Adrenal gland (tissue), 12 donors: ENCODE measurements around the gene AZU1. TPM values are rescaled to one million over a fixed set of nuclear protein-coding genes. Genes with fewer than 3 reads are reported as not detected.

ENCODE experiments used
- DNase-seq, 7 donors: peaks; one replicate each; pipeline ENCODE4 v3.0.0-alpha.2; 2019 to 2020
- H3K27ac ChIP-seq, 5 donors: fragments of 200-600 bp; sonication (generic) in 4 of 5; 1 replicate in 3 of 5; 2 replicates in 2 of 5; pipeline versions ENCODE4 v1.5.1 to v1.8.0; 2016 to 2020; ENCODE audit warnings: mild to moderate bottlenecking in 1 of 5
- H3K27me3 ChIP-seq: fragments of 200-600 bp; 2 replicates; pipeline ENCODE4 v1.8.0; 2021
- H3K36me3 ChIP-seq, 2 donors: fragments of 200-600 bp; replicated peaks in 1 of 2; 1 replicate in 1 of 2; 2 replicates in 1 of 2; pipeline versions ENCODE4 v1.5.1 to v1.8.0; 2018 to 2022
- H3K4me1 ChIP-seq, 2 donors: fragments of 200-600 bp; replicated peaks in 1 of 2; 1 replicate in 1 of 2; 2 replicates in 1 of 2; pipeline versions ENCODE4 v1.5.1 to v1.8.0; 2018 to 2021
- H3K4me3 ChIP-seq, 4 donors: fragments of 200-600 bp; sonication (generic) in 3 of 4; one replicate each; pipeline ENCODE4 v1.5.1; 2016 to 2018
- H3K9me3 ChIP-seq, 3 donors: fragments of 200-600 bp; sonication (generic) in 1 of 3; replicated peaks in 1 of 3; 1 replicate in 2 of 3; 2 replicates in 1 of 3; pipeline versions ENCODE4 v1.5.1 to v1.8.0; 2016 to 2021
- CTCF ChIP-seq, 6 experiments: fragments of 450-650 bp in 4 of 6; fragments of 200-600 bp in 2 of 6; sonication (generic) in 1 of 6; IDR thresholded peaks; 1 replicate in 5 of 6; 2 replicates in 1 of 6; pipeline versions ENCODE4 v1.5.1 to v1.8.0; 2016 to 2021; ENCODE audit warnings: antibody characterized with exemption in 6 of 6, mild to moderate bottlenecking in 2 of 6, moderate library complexity in 1 of 6
- POLR2A ChIP-seq, 2 donors: fragments of 450-650 bp; IDR thresholded peaks; one replicate each; pipeline ENCODE4 v1.6.1; 2017; ENCODE audit warnings: antibody characterized with exemption in 2 of 2, mild to moderate bottlenecking in 2 of 2, moderate library complexity in 1 of 2
- WGBS, 4 donors: extraction: QIAGEN DNeasy Blood & Tissue Kit in 2 of 4; methylation state at CpG; one replicate each; pipeline versions ENCODE4 v1.1.5 to v1.1.7; 2013 to 2017; 5-methylcytosine and 5-hydroxymethylcytosine counted together
- intact Hi-C, 2 donors: fragments of 100-400 bp; cut with DNase I; formaldehyde crosslinking; loops; one replicate each; pipeline versions ENCODE4 v1.14.1 to v1.15.0; 2022 to 2023
- polyA plus RNA-seq, 3 donors: library from polyadenylated mRNA; stranded (reverse); fragments of 200-250 nt in 2 of 3; fragments of 350-450 nt in 1 of 3; fragmentation: Illumina TruSeq in 1 of 3; extraction: RNeasy Lipid Tissue Mini Kit (QIAGEN cat#74804) in 1 of 3; gene quantifications; one replicate each; pipeline ENCODE4 v1.2.3, GENCODE V29; 2013 to 2014
- total RNA-seq, 9 donors: library from RNA; depleted of rRNA in 4 of 9; stranded (reverse); fragments of >200 nt in 4 of 9; fragments of 120-200 nt in 1 of 9; fragmentation: NEBNext Ultra II Directional in 1 of 9; extraction: Animal tissue kit (Norgen Biotek cat#: 25700) in 1 of 9; gene quantifications; one replicate each; pipeline versions ENCODE4 v1.1.0 to v1.2.4, GENCODE V29; 2013 to 2023
- donor health status: healthy with polysubstance abuse.
- donor health status: Bipolar disorder and iron deficiency.
- donor health status: DM: yes; HTN: yes; CAD: no.
- donor health status: DM: no; HTN: no; CAD: no.
- donor health status: DM: no; HTN: no; CAD: no.
- donor health status: DM: yes; HTN: yes; CAD: no.

The AZU1 gene
- total and polyA plus RNA-seq, 12 donors, result 0.11 to 1.1 (median 0.30) TPM; not detected in 5

- H3K36me3 ChIP-seq, result peaks cover 0 to 46% of the 10 kb centered on the region in 2 donors
- intact Hi-C loops, result no loop called here
- WGBS, 4 donors, result 26 to 37% (median 31%) methylated on average over 11 to 23 of the region's 23 CpGs
- H3K4me1 ChIP-seq, result peaks cover 40 to 56% of the 10 kb centered on the region in 2 donors
- H3K9me3 ChIP-seq, result no peaks in the 10 kb centered on the region
- no peaks in the 10 kb centered on the region for H3K27me3 ChIP-seq
- DNase-seq, result peak in 6 of 7 donors; percentile 60 to 78 (median 65)
- peak overlapping the region in 3 of 5 donors; percentile 2 to 70 (median 67) for H3K27ac ChIP-seq
- H3K4me3 ChIP-seq, result peak overlapping the region in 1 of 4 donors; percentile 35
- TF ChIP-seq CTCF (IDR thresholded peaks at IDR 0.05) (no peak), POLR2A (IDR thresholded peaks at IDR 0.05) (no peak)
Observed at GRCh38 chr19:801861-802497, 25.7 kb upstream of the AZU1 start.

- TF ChIP-seq POLR2A (IDR thresholded peaks at IDR 0.05) (no peak), CTCF (IDR thresholded peaks at IDR 0.05) (no peak)
- peak overlapping the region in 1 of 4 donors; percentile 35 for H3K4me3 ChIP-seq
- H3K4me1 ChIP-seq, result peaks cover 40 to 56% of the 10 kb centered on the region in 2 donors
- no peak for DNase-seq
- intact Hi-C loops, result no loop called here
- 55 to 60% (median 57%) methylated on average over 18 to 28 of the region's 28 CpGs for WGBS, 4 donors
- no peaks in the 10 kb centered on the region for H3K9me3 ChIP-seq
- H3K36me3 ChIP-seq, result peaks cover 0 to 53% of the 10 kb centered on the region in 2 donors
- H3K27me3 ChIP-seq, result no peaks in the 10 kb centered on the region
- H3K27ac ChIP-seq, result peak overlapping the region in 2 of 5 donors; percentile 67 to 70
Observed at GRCh38 chr19:802498-803098, 25.0 kb upstream of the AZU1 start.

GRCh38 chr19:803099-803561 is 24.5 kb upstream of the AZU1 start:
- DNase-seq, result no peak
- Histone ChIP-seq H3K4me1 (peaks cover 40 to 56% of the 10 kb centered on the region in 2 donors), H3K27ac (peak overlapping the region in 2 of 5 donors; percentile 30 to 70), H3K9me3 (no peaks in the 10 kb centered on the region), H3K4me3 (no peak overlapping the region), H3K36me3 (peaks cover 0 to 58% of the 10 kb centered on the region in 2 donors), H3K27me3 (no peaks in the 10 kb centered on the region)
- TF ChIP-seq POLR2A (IDR thresholded peaks at IDR 0.05) (no peak), CTCF (IDR thresholded peaks at IDR 0.05) (no peak)
- intact Hi-C loops, result no loop called here
- 75 to 93% (median 77%) methylated on average over 6 to 17 of the region's 17 CpGs for WGBS, 4 donors

GRCh38 chr19:803686-804418 is 23.8 kb upstream of the AZU1 start:
- Histone ChIP-seq H3K27ac (peak overlapping the region in 1 of 5 donors; percentile 70), H3K36me3 (peaks cover 0 to 65% of the 10 kb centered on the region in 2 donors), H3K27me3 (no peaks in the 10 kb centered on the region), H3K4me1 (peaks cover 39 to 51% of the 10 kb centered on the region in 2 donors), H3K9me3 (no peaks in the 10 kb centered on the region), H3K4me3 (no peak overlapping the region)
- intact Hi-C loops, result no loop called here
- WGBS, 4 donors, result 40 to 82% (median 76%) methylated on average over 1 to 31 of the region's 31 CpGs
- peak in 2 of 7 donors; percentile 28 to 35 for DNase-seq
- no peak for TF ChIP-seq POLR2A (IDR thresholded peaks at IDR 0.05)
- no peak for TF ChIP-seq CTCF (IDR thresholded peaks at IDR 0.05)
